ENCODE results near the gene AAGAB.

Gene AAGAB

DNA sequence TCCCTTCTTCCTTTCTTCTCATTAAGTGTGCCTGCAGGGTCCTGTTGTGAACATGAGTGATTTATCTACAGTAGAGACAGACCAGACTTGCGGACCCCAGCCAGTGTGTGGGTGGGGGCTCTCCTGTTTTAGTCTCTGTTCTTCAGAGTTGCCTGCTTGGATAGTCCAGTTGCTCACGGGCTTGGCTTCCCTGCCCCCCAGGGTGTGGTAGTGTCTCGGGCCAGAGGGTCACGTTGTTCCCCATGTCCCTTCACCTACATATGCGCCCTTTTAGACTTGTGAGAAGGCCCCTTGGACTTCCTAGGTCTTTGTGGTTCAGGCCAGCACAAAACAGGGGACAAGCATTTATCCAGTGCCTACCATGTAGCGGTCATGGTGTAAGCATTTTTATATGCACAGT, 85.8 kb downstream of the AAGAB start:
- Histone ChIP-seq H3K4me3 (ENCODE audit: low read depth in 1 of 2, low read length in 2 of 2) (no peak overlapping the region), H3K36me3 (ENCODE audit: control insufficient read depth in 1 of 2, insufficient read depth in 2 of 2, low read length in 2 of 2) (peaks cover 24 to 63% of the 10 kb centered on the region in 2 donors), H3K9me3 (ENCODE audit: control insufficient read depth in 1 of 2, low read length in 2 of 2) (no peaks in the 10 kb centered on the region), H3K27me3 (ENCODE audit: control insufficient read depth in 1 of 2, insufficient read depth in 2 of 2, low read length in 2 of 2) (no peaks in the 10 kb centered on the region), H3K27ac (ENCODE audit: low read depth, low read length) (no peak overlapping the region), H3K9ac (ENCODE audit: low read depth in 1 of 2, low read length in 2 of 2) (no peak overlapping the region), H3K4me1 (ENCODE audit: control insufficient read depth in 1 of 2, insufficient read depth in 2 of 2, low read length in 2 of 2) (peaks cover 11 to 13% of the 10 kb centered on the region in 2 donors)

DNA sequence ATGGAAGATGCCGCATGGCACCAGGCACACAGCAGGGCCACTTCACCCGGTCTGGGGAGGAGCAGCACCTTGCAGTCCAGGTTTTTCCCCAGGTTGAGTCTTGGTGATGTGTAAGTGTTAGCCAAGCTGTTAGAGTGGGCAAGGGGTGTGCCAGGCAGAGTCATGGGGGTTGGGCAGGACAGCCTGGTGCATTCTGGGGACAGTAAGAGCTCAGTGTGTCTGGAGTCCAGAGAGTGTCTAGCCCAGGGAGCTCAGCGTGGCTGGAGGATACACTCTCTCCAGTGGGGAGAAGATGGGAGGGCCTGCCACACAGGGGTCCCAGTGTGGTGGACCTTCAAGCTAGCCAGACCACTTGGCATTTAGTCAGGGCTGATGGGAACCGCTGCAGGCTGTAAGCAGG, 87.4 kb downstream of the AAGAB start:
- H3K4me3 ChIP-seq (ENCODE audit: low read depth in 1 of 2, low read length in 2 of 2): no peak overlapping the region
- H3K4me1 ChIP-seq (ENCODE audit: control insufficient read depth in 1 of 2, insufficient read depth in 2 of 2, low read length in 2 of 2): peaks cover 11 to 18% of the 10 kb centered on the region in 2 donors
- H3K9ac ChIP-seq (ENCODE audit: low read depth in 1 of 2, low read length in 2 of 2): no peak overlapping the region
- no peak overlapping the region for H3K27ac ChIP-seq (ENCODE audit: low read depth, low read length)
- H3K27me3 ChIP-seq (ENCODE audit: control insufficient read depth in 1 of 2, insufficient read depth in 2 of 2, low read length in 2 of 2): no peaks in the 10 kb centered on the region
- no peaks in the 10 kb centered on the region for H3K9me3 ChIP-seq (ENCODE audit: control insufficient read depth in 1 of 2, low read length in 2 of 2)
- peaks cover 19 to 53% of the 10 kb centered on the region in 2 donors for H3K36me3 ChIP-seq (ENCODE audit: control insufficient read depth in 1 of 2, insufficient read depth in 2 of 2, low read length in 2 of 2)

DNA sequence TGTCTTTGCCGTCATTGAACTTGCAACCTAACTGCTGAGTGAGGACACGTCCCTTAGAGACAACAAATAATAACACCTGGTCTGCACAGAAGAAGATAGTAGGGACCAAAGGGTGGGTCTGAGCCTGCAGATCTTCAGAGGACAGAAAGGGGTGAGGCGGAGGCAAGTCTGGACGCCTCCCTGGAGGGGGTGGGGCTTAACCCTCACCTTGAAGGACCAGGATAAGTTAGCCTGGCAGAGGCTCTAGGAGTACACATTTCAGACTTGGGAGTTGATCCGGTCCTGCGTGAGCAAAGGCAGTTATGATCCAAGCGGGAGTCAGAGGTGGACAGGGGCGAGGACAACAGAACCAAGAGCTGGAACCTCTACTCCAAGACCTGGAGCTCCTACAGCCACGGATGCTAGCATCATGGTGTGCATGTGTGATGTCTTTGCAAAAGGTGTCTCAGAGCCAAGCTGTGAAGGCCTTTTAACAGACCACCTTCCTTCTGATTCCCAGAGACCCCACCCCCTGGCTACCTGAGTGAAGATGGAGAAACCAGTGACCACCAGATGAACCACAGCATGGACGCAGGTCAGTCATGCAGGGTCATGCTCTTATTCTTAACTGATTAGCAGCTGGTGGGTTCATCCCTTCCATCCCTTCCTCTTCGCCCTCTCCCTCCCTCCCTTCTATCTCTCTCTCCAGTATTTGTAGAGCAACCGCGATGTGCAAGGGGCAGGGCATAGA, 88.0 kb downstream of the AAGAB start:
- Histone ChIP-seq H3K27ac (ENCODE audit: low read depth, low read length) (no peak overlapping the region), H3K36me3 (ENCODE audit: control insufficient read depth in 1 of 2, insufficient read depth in 2 of 2, low read length in 2 of 2) (peaks cover 19 to 50% of the 10 kb centered on the region in 2 donors), H3K9ac (ENCODE audit: low read depth in 1 of 2, low read length in 2 of 2) (no peak overlapping the region), H3K4me1 (ENCODE audit: control insufficient read depth in 1 of 2, insufficient read depth in 2 of 2, low read length in 2 of 2) (peaks cover 18 to 22% of the 10 kb centered on the region in 2 donors), H3K27me3 (ENCODE audit: control insufficient read depth in 1 of 2, insufficient read depth in 2 of 2, low read length in 2 of 2) (no peaks in the 10 kb centered on the region), H3K4me3 (ENCODE audit: low read depth in 1 of 2, low read length in 2 of 2) (no peak overlapping the region), H3K9me3 (ENCODE audit: control insufficient read depth in 1 of 2, low read length in 2 of 2) (no peaks in the 10 kb centered on the region)

DNA sequence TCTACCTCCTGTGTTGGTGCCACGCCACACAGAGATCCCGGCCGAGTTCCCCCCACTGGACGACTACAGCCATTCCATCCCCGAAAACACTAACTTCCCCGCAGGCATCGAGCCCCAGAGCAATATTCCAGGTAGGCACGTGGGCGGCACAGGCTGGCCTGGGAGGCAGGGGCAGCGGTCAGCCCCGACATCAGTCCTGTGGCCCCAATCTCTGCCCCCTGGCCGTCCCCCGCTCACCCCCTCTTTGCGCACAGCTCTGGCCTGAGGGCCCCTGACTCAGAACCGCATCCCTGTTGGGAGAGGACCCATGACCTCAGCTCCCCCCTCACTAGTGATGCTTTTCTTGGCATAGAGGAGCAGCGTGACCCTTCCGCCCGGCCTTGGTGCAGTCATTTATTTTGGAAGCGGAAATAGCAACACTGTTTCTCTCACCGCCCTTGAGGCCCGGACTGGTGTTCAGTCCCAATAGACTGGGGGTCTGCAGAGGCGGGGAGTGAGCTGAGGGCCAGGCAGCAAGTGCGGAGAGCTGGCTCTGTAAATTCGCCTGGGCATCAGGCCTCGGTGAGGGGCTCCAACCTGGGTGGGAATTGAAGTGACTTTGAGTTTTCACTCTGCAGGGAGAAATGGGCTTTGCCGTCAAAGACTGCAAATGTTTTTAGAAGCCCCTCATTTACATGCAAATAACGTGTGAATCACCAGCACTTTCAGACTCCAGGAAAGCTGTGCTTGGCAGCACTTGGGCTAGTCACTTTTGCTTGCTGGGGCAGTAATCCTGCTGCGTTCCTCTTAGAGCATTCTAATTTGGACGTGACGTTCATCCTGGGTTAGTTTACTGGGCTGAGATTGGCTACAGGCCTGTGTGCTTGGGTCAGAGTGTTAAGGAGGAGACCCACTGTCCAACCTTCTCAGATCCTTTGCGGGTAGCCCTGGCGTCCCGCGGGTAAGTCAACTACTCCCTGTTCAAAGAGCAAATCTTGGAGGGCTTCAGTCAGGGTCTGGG, 88.9 kb downstream of the AAGAB start:
- H3K9ac ChIP-seq (ENCODE audit: low read depth in 1 of 2, low read length in 2 of 2): no peak overlapping the region
- H3K27me3 ChIP-seq (ENCODE audit: control insufficient read depth in 1 of 2, insufficient read depth in 2 of 2, low read length in 2 of 2): no peaks in the 10 kb centered on the region
- no peaks in the 10 kb centered on the region for H3K9me3 ChIP-seq (ENCODE audit: control insufficient read depth in 1 of 2, low read length in 2 of 2)
- H3K27ac ChIP-seq (ENCODE audit: low read depth, low read length): no peak overlapping the region
- H3K4me3 ChIP-seq (ENCODE audit: low read depth in 1 of 2, low read length in 2 of 2): no peak overlapping the region
- peaks cover 16 to 43% of the 10 kb centered on the region in 2 donors for H3K36me3 ChIP-seq (ENCODE audit: control insufficient read depth in 1 of 2, insufficient read depth in 2 of 2, low read length in 2 of 2)
- peaks cover 22 to 23% of the 10 kb centered on the region in 2 donors for H3K4me1 ChIP-seq (ENCODE audit: control insufficient read depth in 1 of 2, insufficient read depth in 2 of 2, low read length in 2 of 2)

DNA sequence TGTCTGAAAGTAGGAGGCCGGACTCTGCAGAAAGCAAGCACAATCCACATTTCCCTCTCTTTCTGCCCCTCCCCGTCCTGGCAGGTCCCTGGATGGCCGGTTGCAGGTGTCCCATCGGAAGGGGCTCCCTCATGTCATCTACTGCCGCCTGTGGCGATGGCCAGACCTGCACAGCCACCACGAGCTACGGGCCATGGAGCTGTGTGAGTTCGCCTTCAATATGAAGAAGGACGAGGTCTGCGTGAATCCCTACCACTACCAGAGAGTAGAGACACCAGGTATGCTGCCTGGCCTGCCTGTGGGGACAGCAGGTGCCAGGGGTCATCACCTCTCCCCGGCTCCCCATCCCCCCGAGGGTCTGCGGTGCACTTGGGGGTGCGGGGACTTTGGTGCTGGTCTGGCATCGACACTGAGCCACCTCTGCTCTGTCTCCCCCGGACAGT, 89.6 kb downstream of the AAGAB start:
- Histone ChIP-seq H3K4me3 (ENCODE audit: low read depth in 1 of 2, low read length in 2 of 2) (no peak overlapping the region), H3K9ac (ENCODE audit: low read depth in 1 of 2, low read length in 2 of 2) (no peak overlapping the region), H3K27ac (ENCODE audit: low read depth, low read length) (peak overlapping the region; percentile 36), H3K27me3 (ENCODE audit: control insufficient read depth in 1 of 2, insufficient read depth in 2 of 2, low read length in 2 of 2) (no peaks in the 10 kb centered on the region), H3K4me1 (ENCODE audit: control insufficient read depth in 1 of 2, insufficient read depth in 2 of 2, low read length in 2 of 2) (peaks cover 22 to 23% of the 10 kb centered on the region in 2 donors), H3K36me3 (ENCODE audit: control insufficient read depth in 1 of 2, insufficient read depth in 2 of 2, low read length in 2 of 2) (peaks cover 16 to 36% of the 10 kb centered on the region in 2 donors), H3K9me3 (ENCODE audit: control insufficient read depth in 1 of 2, low read length in 2 of 2) (no peaks in the 10 kb centered on the region)

DNA sequence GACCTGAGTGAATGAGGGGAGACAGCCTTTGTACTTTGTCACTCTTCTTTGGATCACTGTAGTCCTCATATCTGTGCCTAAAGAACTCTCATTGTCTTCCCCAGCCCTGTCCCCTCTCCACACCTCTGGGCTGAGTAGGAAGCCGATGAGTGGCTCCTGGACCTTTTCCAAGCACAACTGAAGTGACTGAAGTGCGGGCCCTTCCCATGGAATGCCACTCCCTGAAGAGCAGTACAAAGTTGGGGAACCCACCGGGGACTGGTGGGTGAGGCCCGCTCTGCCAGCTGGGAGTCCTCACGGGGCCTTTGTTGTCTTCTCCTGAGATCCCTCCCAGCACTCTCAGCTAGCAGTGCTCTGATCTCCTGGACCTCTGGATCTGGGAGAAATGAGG, 90.1 kb downstream of the AAGAB start:
- H3K27me3 ChIP-seq (ENCODE audit: control insufficient read depth in 1 of 2, insufficient read depth in 2 of 2, low read length in 2 of 2): no peaks in the 10 kb centered on the region
- peaks cover 22 to 23% of the 10 kb centered on the region in 2 donors for H3K4me1 ChIP-seq (ENCODE audit: control insufficient read depth in 1 of 2, insufficient read depth in 2 of 2, low read length in 2 of 2)
- H3K4me3 ChIP-seq (ENCODE audit: low read depth in 1 of 2, low read length in 2 of 2): no peak overlapping the region
- H3K27ac ChIP-seq (ENCODE audit: low read depth, low read length): no peak overlapping the region
- peaks cover 16 to 36% of the 10 kb centered on the region in 2 donors for H3K36me3 ChIP-seq (ENCODE audit: control insufficient read depth in 1 of 2, insufficient read depth in 2 of 2, low read length in 2 of 2)
- H3K9ac ChIP-seq (ENCODE audit: low read depth in 1 of 2, low read length in 2 of 2): no peak overlapping the region
- H3K9me3 ChIP-seq (ENCODE audit: control insufficient read depth in 1 of 2, low read length in 2 of 2): no peaks in the 10 kb centered on the region

DNA sequence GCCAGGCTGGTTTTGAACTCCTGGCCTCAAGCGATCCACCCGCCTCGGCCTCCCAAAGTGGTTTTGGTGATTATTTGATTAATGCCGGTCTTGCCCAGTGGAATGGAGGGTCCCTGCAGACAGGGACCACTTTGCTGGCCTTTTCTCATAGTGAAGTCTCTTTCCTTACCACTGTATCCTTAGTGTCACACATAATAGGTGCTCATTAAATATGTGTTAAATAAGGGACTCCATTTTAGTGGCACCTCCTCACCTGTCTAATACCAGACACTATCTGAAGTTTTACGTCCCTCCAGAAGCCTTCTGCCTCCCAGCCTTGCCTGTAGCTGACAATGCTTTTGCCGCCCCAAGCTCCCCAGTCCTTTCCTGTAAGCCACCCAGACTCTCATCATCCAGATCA, 91.3 kb downstream of the AAGAB start:
- Histone ChIP-seq H3K9ac (ENCODE audit: low read depth in 1 of 2, low read length in 2 of 2) (no peak overlapping the region), H3K4me1 (ENCODE audit: control insufficient read depth in 1 of 2, insufficient read depth in 2 of 2, low read length in 2 of 2) (peaks cover 22 to 28% of the 10 kb centered on the region in 2 donors), H3K27me3 (ENCODE audit: control insufficient read depth in 1 of 2, insufficient read depth in 2 of 2, low read length in 2 of 2) (no peaks in the 10 kb centered on the region), H3K4me3 (ENCODE audit: low read depth in 1 of 2, low read length in 2 of 2) (no peak overlapping the region), H3K27ac (ENCODE audit: low read depth, low read length) (no peak overlapping the region), H3K36me3 (ENCODE audit: control insufficient read depth in 1 of 2, insufficient read depth in 2 of 2, low read length in 2 of 2) (peaks cover 16 to 34% of the 10 kb centered on the region in 2 donors), H3K9me3 (ENCODE audit: control insufficient read depth in 1 of 2, low read length in 2 of 2) (no peaks in the 10 kb centered on the region)

DNA sequence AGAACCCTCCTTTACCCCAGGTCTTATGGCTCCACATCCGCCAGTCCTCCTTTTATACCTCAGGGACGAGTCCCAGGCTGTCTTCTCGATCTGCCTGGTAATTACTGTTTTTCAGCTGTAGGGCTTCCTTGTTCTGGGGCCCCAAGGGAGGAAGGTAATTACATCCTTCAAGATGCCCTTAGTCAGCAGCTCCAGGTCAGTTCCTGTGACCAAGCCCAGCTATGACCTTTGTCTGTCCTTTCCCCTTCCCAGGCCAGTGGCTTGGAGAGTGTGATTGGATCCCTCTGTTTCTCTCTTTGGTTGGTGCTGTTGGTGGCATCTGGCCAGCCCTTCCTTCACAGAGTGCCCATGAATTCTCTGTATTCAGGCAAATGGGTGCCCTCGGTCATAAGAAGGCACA, 92.6 kb downstream of the AAGAB start:
- Histone ChIP-seq H3K27ac (ENCODE audit: low read depth, low read length) (no peak overlapping the region), H3K27me3 (ENCODE audit: control insufficient read depth in 1 of 2, insufficient read depth in 2 of 2, low read length in 2 of 2) (no peaks in the 10 kb centered on the region), H3K36me3 (ENCODE audit: control insufficient read depth in 1 of 2, insufficient read depth in 2 of 2, low read length in 2 of 2) (peaks cover 7 to 22% of the 10 kb centered on the region in 2 donors), H3K4me1 (ENCODE audit: control insufficient read depth in 1 of 2, insufficient read depth in 2 of 2, low read length in 2 of 2) (peaks cover 22 to 35% of the 10 kb centered on the region in 2 donors), H3K9me3 (ENCODE audit: control insufficient read depth in 1 of 2, low read length in 2 of 2) (no peaks in the 10 kb centered on the region), H3K4me3 (ENCODE audit: low read depth in 1 of 2, low read length in 2 of 2) (no peak overlapping the region), H3K9ac (ENCODE audit: low read depth in 1 of 2, low read length in 2 of 2) (no peak overlapping the region)

DNA sequence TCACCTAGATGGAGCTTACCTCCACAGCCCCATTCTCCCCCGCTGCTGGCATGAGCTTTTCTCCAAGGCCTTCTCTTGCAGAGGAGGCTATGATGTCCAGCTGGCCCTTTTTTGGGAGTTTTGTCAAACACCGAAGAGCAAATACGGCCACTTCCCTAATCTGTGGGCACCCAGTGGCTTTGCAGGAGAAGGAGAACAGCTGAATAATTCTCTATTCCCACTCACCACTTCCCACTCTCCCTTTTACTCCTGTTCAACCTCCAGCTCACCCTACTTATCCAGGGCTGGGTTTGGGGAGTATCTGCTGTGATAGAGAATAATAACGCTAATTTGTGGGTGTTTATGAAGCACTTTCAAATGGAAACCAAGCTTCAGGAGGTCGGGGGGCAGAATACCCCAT, 93.0 kb downstream of the AAGAB start:
- Histone ChIP-seq H3K4me1 (ENCODE audit: control insufficient read depth in 1 of 2, insufficient read depth in 2 of 2, low read length in 2 of 2) (peaks cover 19 to 35% of the 10 kb centered on the region in 2 donors), H3K27ac (ENCODE audit: low read depth, low read length) (no peak overlapping the region), H3K9me3 (ENCODE audit: control insufficient read depth in 1 of 2, low read length in 2 of 2) (no peaks in the 10 kb centered on the region), H3K9ac (ENCODE audit: low read depth in 1 of 2, low read length in 2 of 2) (no peak overlapping the region), H3K4me3 (ENCODE audit: low read depth in 1 of 2, low read length in 2 of 2) (no peak overlapping the region), H3K27me3 (ENCODE audit: control insufficient read depth in 1 of 2, insufficient read depth in 2 of 2, low read length in 2 of 2) (no peaks in the 10 kb centered on the region), H3K36me3 (ENCODE audit: control insufficient read depth in 1 of 2, insufficient read depth in 2 of 2, low read length in 2 of 2) (peaks cover 2 to 17% of the 10 kb centered on the region in 2 donors)

DNA sequence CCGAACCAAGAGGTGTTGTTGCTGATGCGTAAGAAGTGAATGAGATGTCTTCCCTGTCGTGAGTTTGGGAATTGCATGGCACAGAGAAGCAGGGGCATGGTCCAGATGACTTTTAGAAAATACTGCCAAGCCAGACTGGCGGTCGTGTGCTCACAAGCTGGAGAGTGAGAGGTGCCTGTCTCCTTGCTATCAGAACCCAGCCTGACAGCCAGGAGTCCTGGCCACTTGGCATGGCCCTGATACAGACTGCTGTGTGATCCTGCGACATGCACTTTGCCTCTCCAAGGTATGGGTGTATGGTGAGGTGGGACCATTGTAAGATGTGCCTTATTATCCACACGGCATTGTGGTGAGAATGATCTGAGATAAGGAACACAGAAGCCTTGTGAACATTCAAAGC, 96.1 kb downstream of the AAGAB start:
- Histone ChIP-seq H3K27me3 (ENCODE audit: control insufficient read depth in 1 of 2, insufficient read depth in 2 of 2, low read length in 2 of 2) (no peaks in the 10 kb centered on the region), H3K4me1 (ENCODE audit: control insufficient read depth in 1 of 2, insufficient read depth in 2 of 2, low read length in 2 of 2) (peaks cover 5 to 24% of the 10 kb centered on the region in 2 donors), H3K36me3 (ENCODE audit: control insufficient read depth in 1 of 2, insufficient read depth in 2 of 2, low read length in 2 of 2) (no peaks in the 10 kb centered on the region), H3K27ac (ENCODE audit: low read depth, low read length) (no peak overlapping the region), H3K4me3 (ENCODE audit: low read depth in 1 of 2, low read length in 2 of 2) (no peak overlapping the region), H3K9me3 (ENCODE audit: control insufficient read depth in 1 of 2, low read length in 2 of 2) (no peaks in the 10 kb centered on the region), H3K9ac (ENCODE audit: low read depth in 1 of 2, low read length in 2 of 2) (no peak overlapping the region)

Measured in duodenal mucosa (tissue), 2 donors.